NB4 (cell line): ENCODE results near the gene BBX.

Experiments
- POLR2A ChIP-seq: IDR thresholded peaks from 2 replicates; pipeline ENCODE4 v1.6.1; 2011; ENCODE audit warnings: mild to moderate bottlenecking; ENCODE audit not compliant: insufficient read length; ENCODE audit errors: extremely low read depth
- TF ChIP-seq, protein P1 (sequence below): IDR thresholded peaks from one replicate; pipeline ENCODE4 v1.5.1; 2012; ENCODE audit warnings: low read depth, low read length

GRCh38 chr3:107737914-107738313 lies 215.2 kb downstream of the BBX start:
- TF ChIP-seq POLR2A, result no peak
- TF ChIP-seq, protein P1, sequence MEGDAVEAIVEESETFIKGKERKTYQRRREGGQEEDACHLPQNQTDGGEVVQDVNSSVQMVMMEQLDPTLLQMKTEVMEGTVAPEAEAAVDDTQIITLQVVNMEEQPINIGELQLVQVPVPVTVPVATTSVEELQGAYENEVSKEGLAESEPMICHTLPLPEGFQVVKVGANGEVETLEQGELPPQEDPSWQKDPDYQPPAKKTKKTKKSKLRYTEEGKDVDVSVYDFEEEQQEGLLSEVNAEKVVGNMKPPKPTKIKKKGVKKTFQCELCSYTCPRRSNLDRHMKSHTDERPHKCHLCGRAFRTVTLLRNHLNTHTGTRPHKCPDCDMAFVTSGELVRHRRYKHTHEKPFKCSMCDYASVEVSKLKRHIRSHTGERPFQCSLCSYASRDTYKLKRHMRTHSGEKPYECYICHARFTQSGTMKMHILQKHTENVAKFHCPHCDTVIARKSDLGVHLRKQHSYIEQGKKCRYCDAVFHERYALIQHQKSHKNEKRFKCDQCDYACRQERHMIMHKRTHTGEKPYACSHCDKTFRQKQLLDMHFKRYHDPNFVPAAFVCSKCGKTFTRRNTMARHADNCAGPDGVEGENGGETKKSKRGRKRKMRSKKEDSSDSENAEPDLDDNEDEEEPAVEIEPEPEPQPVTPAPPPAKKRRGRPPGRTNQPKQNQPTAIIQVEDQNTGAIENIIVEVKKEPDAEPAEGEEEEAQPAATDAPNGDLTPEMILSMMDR, result no peak
